TTC549 (cell line): ENCODE measurements around the gene RBFOX1.

ENCODE experiments used
- FAIRE-seq: peaks from 2 replicates; lab custom pipeline; 2012; peaks lifted over from hg19 to GRCh38; lab: Jason Lieb, UNC

RBFOX1 gene

DNA sequence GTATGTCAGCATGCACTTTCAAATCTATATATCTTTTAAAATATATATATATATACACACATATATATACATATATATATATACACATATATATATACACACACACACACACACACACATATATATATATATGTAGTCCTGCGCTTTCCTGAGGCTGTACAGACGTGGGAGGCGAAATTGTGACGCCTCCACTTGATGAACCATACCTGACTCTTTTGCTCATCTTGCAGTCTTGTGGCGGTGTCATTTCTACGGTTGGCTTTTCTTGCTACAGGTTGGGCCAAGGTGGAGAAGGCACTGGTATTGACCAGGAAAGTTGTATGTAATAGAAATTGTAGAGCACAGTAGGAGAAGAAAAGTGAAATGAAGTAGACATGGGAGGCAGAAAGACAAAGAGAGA is 88.2 kb downstream of the RBFOX1 start:
- FAIRE-seq: no peak

DNA sequence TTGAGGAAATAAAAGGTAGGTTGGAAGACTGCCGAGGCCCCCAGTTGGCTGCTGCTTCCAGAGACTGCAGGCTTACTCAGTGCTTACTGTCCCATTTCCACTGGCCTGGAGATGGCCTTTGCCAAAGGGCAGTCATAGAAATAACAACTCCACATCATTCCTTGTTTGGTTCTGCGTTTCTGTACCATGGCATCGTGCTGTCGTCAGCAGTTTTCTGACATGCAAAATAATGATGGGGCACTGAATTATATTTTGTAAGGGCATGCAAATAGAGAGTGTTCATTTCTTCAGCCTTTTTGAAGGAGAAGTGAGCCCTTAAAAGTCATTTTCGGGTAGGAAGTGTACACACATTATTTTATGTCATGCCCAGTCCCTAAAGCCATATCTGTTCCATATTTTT is 88.9 kb downstream of the RBFOX1 start:
- FAIRE-seq: no peak

DNA sequence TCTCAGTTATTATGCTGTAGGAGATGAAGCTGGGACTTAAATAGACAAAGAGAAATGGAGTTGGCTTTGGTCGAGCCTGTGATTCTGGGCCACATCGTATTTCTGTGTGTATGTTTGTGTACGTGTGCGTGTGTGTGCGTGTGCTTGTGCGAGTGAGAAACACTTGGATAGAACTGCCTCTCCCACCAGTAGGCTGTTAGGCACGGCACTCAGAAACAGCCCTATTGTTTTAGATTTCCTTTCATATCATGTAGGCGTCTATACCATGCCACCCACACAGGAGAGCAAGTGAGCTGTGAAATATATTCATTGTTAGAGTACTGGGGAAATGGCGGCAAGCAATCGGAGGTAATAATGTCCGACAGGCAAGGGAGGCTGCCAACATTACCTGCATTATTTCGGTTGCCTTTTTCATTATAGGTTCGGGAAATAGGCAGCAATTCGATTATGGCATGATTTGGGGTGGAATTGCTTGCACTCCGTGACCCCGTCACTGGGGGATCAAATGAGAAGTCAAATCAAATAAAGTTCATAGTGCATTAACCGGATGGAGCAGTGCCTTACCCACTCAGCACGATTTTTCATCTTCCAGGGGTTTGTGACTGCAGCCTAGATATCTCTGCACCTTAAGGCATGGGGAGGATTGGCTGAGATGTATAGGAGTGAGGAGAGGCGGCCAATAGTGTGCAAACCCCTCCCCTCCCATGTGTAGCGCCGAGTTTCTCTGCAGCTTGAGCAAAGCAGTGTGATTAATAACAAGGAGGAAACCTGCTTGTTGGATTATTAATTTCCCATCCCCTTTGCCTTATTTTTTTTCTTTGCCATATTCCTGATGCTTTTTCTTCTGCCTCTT is 89.6 kb downstream of the RBFOX1 start:
- no peak for FAIRE-seq

DNA sequence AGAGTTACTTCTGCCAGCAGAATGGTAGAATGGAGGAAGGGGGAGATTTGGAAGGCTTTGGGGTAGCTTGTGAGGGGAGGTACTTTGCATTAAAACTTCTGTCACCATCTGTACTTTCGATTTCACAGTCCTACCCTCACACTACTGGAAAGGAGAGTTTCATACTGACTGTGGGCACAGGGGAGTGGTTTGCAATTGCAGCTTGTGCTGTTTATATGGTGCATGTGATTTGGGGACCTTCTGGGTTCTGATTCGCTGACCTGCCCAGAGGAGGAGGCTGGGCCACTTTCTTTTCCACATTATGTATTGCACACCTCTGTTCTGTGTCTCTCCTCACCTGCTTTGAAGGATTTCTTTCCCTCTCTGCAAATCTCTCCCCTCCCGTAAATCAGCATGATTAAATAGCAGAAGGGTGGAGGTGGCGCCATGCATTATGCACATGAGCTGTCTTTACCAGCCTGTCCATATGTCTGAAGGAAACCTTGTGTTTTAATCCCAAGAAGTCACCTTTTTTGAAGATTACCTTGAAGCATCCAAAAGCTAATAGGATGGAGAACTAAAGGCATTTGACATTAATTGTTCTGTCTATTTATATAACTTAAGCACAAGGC is 90.9 kb downstream of the RBFOX1 start:
- FAIRE-seq: no peak

DNA sequence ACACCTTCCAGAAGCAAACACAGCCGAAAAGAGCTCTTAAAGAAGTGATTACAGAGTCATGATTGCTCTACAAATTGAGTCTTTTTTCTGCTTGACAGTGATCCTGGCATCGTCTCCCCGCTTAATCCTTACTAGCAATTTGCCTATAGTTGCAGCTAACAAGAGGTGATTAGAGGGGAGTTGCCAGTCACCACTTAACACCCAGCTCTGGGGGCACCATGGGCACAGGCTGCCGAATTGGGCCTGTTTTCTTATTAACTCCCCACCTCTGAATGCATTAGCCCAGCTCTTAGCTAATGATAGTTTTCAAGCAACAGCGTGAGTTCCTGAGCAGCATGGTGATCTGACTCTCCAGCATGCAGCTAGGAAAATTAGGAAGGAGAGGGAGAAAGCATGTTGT is 93.5 kb downstream of the RBFOX1 start:
- FAIRE-seq: no peak

DNA sequence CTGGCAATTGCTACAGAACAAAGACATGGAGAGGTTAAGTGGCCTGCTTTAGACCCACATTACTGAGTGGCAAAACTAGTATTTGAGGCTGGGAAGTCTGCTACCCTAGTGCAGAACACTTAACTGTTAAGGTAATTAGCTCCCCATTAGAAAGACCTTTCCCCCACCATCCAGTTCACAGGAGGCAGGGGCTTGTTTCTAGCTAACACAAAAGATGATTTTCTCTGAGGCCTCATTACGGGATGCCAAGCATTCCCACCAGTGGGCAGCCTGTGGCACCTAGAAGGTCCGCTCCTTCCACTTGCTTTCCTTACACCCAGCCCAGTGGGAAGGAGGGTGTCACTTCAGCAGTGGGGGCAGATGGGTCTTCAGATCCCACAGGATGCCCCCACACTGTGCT is 99.1 kb downstream of the RBFOX1 start:
- no peak for FAIRE-seq

DNA sequence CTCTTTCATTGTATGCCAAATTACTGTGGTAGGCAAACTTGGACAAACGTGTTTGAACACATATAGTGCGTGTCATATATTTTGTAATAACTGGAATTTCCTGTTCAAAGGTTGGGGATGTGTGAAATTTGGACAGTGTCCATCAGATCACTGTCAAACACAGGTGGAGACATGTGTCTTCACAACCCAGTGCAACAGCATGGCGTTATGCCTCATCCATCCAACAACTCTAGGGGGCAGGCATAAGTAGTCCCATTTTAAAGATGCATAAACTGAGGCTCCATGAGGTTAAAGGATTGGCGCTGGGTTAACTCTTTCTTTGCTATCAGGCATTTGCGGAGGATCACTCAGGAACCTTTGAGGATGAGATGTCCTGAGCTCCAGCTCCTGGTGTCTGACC is 103.7 kb downstream of the RBFOX1 start:
- no peak for FAIRE-seq

DNA sequence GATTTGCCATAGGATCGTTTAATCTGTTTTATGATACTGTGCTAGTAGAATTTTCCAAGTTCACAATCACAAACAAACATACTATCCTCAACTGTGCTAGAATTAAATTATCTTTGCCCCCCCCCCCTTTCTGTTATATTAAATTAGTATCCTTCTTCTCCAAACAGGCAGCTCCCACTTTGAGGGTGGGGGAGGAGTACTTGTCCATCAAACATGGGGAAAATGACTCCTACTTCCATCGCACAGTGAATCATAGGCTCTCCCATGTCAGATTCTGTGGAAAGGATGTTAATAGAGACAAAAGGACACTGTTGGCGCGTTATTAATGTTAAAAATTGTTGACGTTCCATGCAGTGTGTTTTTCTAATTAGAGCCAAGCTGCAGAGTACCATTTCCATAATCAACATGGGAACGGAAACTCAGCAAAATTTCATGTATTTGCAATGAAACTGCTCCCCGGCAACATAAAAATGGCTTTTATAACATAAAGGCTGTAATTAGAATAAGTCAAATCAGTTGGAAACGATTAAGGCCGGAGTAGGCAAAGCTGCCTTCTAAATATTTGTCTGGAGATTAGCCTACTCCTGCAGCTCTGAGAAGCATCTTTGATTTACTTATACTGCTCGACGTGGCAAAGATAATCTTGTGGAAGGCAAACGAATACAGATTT is 104.6 kb downstream of the RBFOX1 start:
- FAIRE-seq: no peak

DNA sequence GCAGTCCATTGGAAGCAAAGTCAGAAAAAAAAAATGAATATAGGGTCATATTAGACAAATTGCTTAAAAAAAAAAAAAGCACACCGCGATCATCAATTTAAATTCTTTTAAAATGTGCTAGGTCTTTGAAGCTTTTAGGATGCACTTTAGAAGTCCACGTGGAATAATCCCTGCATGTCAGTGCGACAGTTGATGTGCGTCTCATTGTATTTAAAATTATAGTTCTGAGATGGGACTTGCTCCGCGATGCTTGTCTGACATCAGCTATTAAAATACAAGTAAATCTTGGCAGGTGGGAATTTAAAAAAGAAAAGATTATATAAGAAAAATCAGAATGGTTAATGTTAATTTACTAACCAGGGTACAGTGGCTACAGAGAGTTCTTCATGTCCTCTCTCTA is 105.2 kb downstream of the RBFOX1 start:
- FAIRE-seq: no peak

DNA sequence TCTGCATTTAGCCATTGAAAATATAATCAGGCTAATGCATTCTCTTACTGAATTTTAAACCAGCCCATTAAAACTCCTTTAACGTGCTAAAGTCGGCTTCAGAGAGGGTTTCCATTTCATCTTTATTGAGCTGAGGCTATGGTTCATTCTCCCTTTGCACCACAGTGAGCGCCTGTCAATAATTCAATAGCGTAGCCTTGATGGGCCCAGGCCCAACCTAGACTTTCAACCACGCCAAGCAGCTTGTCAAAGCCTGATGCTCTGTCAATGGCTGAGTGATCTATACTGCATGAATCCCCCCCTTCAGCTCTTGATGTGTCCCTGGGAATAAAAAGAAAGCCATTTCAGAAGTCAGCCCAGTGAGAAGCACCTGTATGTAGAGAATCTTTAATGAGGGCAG is 106.0 kb downstream of the RBFOX1 start:
- FAIRE-seq: no peak

DNA sequence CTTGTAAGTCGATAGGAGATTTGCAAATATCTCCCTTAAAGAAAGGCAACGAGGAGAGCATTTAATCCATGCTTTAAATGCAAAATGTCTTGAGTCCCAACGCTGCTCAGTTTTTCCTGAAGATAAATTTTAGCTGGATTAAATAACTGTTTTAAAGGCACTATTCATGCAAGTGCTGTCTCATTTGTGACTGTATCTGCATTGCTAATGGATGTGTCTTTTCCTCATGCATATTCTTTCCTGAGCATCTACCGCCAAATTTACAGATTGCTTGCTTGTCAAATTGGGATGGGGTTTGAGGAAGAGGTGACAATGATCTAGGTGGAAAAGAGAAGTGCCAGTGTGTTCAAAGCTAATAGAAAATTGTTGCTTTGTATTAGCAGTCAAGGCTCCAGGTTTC is 106.9 kb downstream of the RBFOX1 start:
- FAIRE-seq: no peak

DNA sequence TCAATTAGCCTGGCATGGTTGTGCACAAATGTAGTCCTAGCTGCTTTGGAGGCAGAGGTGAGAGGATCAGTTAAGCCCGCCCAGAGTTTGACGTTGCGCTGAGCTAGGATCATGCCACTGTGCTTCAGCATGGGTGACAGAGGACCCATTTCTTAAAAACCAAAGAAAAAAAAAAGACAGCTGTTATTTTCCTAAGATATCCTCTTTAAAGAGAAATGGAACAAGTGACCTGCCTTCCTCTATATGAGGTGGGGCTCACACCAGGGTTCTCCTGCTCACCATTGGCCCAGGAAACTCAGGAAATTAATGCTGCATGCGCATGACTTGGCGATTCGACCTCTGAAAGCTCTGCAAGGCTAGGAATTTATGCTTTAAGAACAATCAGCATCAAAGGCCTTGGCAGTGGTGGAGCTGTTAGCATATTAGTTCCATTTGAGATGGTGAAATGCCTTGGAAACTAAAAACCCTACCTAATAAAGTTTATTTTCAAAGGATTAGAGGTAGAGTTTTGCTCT is 108.3 kb downstream of the RBFOX1 start:
- FAIRE-seq: no peak

DNA sequence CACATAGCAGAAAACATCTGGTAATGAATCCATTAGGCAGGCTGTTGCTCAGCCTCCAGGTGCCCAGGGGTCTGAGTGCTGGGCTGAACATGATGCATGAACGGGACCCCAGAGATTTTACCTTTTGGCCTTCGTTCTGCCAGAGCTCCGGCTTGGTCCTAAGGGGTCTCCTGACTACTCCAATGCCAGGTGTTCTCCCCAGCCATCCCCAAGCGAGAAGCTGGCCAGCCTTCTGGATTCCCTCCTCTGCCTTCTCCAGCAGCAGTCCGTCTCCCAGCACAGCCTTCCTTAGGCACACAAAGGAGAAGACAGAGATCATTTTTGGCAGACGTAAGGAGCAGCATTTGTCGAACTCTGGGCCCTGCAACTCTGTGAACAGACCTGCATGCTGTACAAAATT is 109.4 kb downstream of the RBFOX1 start:
- FAIRE-seq: no peak

DNA sequence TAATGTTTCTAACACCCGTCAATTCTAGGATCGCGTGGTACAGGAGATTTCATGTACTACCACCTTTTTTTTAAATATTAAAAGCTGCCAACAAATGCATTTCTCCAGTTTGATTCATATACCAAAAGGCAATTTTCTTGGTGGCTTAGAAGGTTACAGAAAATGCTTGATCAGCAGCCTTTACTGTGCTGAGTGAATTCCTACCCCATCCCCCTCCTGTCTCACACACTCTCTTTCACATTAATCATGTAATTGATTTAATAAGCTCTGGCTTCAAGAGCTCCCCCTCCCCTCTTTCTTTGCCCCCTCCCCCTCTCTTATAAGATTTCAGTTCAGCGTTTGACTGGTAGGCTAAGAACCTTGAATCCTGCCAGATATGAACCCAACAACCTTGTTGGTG is 110.5 kb downstream of the RBFOX1 start:
- FAIRE-seq: no peak

DNA sequence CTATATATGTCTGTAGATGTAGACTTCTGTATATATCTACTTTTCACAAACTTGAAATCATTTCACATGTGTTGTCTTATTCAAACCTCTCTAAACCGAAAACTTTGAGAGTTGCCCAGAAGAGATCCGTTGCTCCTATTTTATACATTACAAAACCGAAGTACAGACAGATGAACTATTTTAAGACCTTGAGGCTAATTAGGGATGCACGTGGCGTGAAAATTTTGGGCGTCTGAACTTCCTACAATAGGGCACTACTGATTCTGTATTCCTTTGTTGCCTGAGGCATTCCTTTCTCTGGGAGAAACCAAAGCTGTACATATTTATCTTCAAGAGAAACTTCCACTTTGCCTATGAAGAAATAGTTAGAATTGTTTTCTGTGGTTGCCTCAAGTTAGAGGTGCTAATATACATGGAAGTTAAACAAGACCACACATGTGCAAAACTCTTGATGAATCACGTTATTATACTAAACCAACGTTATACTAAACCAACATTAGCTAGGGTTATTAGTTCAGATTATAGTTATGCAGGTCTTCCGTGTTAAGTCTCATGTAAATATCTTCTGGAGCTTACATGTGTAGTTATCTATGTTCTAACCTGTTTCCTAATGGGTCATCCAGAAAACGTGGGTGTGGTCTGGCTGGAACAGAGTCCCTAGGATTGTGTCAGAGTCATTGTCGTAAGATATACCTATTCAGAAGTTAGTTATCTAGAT is 111.2 kb downstream of the RBFOX1 start:
- FAIRE-seq: no peak

DNA sequence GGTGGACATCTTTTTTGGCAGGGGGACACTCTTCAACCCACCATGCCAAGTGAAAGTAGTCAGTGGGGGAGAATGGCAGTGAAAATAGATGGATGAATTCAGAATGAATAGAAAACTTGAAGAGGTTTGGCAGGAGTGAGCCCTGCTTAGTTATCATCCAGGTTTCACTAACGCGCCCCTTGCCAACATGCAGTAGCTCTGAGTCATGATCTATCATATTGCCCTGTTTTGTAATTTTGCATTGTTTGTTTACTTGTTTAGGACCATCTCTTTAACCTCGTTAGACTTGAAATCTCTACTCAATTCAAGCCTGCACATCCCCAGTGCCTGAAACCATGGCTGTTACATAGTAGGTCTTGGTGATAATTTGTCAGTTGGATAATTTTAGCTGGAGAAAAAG is 116.7 kb downstream of the RBFOX1 start:
- FAIRE-seq: no peak

DNA sequence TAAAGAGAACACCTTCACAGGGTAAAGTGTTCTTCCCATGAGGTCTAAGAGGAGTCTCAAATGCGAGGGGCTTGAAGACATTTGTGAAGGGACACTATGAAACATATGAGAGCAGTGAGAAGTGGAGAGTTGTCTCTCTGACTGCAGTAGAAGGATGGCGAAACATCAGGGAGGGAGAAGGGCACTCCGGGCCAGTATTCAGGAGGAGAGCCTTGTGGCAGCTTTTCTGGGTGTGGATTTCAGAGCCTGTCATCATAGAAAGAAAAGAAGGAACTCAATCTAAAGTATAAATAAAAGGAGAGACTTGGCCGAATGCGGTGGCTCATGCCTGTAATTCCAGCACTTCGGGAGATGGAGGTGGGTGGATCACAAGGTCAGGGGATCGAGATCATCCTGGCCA is 117.2 kb downstream of the RBFOX1 start:
- no peak for FAIRE-seq

DNA sequence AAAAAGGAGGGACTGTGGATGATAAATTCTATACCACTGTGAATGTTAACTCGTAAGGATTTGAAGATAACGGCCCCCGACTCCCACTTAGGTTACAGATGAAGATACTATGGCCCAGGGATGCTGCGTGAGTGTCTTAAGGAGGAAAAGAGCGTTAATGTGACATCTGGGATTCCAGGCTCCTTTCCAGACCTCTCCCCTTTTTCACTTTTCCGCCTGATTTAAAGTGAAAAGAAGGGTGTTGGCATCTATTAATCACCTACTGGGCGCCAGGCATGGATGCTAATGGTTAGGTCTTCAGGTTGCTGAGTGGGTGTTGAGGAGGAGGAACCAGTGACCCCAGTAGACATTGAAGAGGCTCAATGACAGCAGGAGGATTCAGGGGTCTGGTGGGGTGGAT is 117.8 kb downstream of the RBFOX1 start:
- FAIRE-seq: no peak

DNA sequence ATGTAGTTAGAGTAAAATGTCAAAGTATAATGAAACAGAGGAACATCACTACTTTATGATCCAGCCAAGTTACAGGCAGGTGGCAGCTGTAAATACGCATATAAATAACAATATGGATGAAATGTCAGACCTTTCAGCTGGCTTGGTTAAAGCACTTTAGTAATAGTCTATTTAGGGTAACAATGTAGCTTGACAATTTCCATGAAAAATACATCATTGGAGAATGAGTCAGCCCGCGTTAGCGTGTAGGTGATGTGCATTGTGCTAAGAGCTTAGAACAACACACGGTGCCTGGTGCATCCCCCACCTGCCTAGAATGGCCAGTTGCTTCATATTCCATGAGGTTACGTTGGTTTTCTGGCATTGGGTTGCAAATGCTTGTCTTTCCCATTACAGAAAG is 119.4 kb downstream of the RBFOX1 start:
- no peak for FAIRE-seq

DNA sequence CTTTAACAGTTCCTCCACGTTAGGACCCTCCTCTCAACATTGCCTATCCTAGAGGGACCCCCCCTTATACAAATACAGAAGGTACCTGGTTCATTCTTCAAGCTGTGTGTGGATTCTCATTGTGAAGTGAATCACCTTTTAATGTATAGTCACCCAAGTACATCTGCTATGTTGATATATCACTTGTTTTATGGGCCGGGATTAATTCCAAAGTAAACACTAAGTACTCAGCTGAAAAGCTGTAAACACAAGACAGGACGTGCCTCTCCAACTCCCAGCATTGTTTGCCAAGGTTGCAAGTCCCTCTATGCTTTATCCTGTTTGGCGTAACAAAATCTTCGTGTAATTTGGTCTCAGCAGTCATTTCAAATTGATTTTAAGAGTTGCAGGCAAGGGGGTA is 123.6 kb downstream of the RBFOX1 start:
- no peak for FAIRE-seq

DNA sequence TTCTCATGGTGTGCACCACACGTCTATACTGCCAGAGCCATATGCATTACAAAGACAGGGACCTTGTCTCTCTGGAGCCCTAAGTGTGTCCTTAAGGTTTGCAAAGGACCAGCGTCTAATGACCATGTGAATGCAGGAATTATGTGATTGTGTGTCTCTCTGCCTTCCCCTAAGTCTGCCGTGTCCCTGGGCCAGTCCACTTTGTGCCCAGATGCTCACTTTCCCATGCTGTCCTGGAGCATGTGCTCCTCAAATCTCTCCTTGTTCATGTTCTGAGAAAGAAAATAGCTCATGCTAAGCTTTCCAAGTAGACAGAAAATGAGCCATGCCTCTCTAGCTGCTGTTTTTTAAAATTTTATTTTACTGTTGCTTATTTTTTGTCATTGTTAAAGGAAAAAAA is 125.5 kb downstream of the RBFOX1 start:
- no peak for FAIRE-seq

DNA sequence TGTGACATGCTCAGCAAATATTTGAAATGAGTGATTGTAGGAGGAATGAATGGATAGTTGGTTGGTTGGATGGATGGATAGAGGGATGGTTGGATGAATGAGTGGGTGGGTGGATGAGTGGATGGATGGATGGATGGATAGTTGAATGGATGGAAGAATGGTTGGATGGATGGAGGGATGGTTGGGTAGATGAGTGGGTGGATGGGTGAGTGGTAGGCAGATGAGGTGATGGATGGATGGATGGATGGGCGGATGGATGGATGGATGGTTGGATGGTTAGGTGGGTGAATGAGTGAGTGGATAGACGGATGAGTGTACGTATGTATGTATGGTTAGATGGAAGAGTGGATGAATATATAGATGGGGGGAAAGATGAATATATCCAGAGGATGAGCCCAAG is 137.7 kb downstream of the RBFOX1 start:
- FAIRE-seq: no peak

DNA sequence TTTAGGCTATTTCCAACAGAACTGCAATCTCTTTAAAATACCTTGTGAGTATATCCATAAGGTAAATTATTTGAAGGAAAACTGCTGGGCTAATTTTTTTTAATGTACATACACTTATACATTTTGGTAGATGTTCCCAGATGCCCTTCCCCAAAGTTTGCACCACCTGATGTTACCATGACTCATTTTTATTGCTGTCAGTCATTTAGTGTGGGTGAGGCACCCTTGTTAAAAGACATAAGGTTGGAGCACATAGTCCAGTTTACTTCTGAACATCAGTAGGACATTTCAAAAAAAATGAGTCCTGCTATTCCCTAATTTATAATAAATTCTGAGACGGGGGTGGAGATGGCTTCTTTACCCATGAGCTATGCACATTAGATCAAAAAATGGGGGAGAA is 138.6 kb downstream of the RBFOX1 start:
- no peak for FAIRE-seq
